Spleen (tissue), 11 donors: ENCODE data around the gene ASIC1. TPM values are rescaled to one million over a fixed set of nuclear protein-coding genes. Genes with fewer than 3 reads are reported as not detected.

Experiments used
- DNase-seq: peaks from one replicate; pipeline ENCODE4 v3.0.0-alpha.2; 2020
- H3K27ac ChIP-seq, 8 donors: fragments of 200-600 bp; sonication (generic) in 7 of 8; 1 replicate in 4 of 8; 2 replicates in 4 of 8; pipeline versions ENCODE4 v1.5.0 to v1.8.0; 2016 to 2021; ENCODE audit warnings: inconsistent platforms in 4 of 8, mild to moderate bottlenecking in 4 of 8, moderate library complexity in 1 of 8
- H3K27me3 ChIP-seq, 7 donors: fragments of 200-600 bp; sonication (generic) in 6 of 7; replicated peaks in 1 of 7; 1 replicate in 4 of 7; 2 replicates in 3 of 7; pipeline versions ENCODE4 v1.5.0 to v1.8.0; 2016 to 2021; ENCODE audit warnings: inconsistent platforms in 3 of 7, mild to moderate bottlenecking in 1 of 7
- H3K36me3 ChIP-seq, 6 donors: fragments of 200-600 bp; sonication (generic) in 5 of 6; 1 replicate in 4 of 6; 2 replicates in 2 of 6; pipeline versions ENCODE4 v1.5.0 to v1.8.0; 2016 to 2021; ENCODE audit warnings: inconsistent platforms in 2 of 6
- H3K4me1 ChIP-seq, 6 donors: fragments of 200-600 bp; sonication (generic) in 5 of 6; 1 replicate in 3 of 6; 2 replicates in 3 of 6; pipeline versions ENCODE4 v1.5.0 to v1.8.0; 2016 to 2021; ENCODE audit warnings: inconsistent platforms in 3 of 6
- H3K4me3 ChIP-seq, 8 donors: fragments of 200-600 bp; sonication (generic) in 7 of 8; 1 replicate in 4 of 8; 2 replicates in 4 of 8; pipeline versions ENCODE4 v1.5.0 to v1.8.0; 2016 to 2021; ENCODE audit warnings: inconsistent platforms in 4 of 8, mild to moderate bottlenecking in 4 of 8, moderate library complexity in 2 of 8
- H3K9me3 ChIP-seq, 8 donors: fragments of 200-600 bp; sonication (generic) in 7 of 8; 1 replicate in 4 of 8; 2 replicates in 4 of 8; pipeline versions ENCODE4 v1.5.0 to v1.8.0; 2016 to 2021; ENCODE audit warnings: inconsistent platforms in 4 of 8
- CTCF ChIP-seq, 11 experiments: fragments of 200-600 bp in 7 of 11; fragments of 450-650 bp in 4 of 11; sonication (generic) in 4 of 11; IDR thresholded peaks in 8 of 11; conservative IDR thresholded peaks in 3 of 11; 1 replicate in 7 of 11; 2 replicates in 4 of 11; pipeline versions ENCODE4 v1.4.0 to v1.8.0; 2016 to 2021; ENCODE audit warnings: antibody characterized with exemption in 11 of 11, inconsistent platforms in 4 of 11, mild to moderate bottlenecking in 1 of 11
- POLR2A ChIP-seq, 3 donors: fragments of 450-650 bp; IDR thresholded peaks; one replicate each; pipeline ENCODE4 v1.5.1; 2017; ENCODE audit warnings: antibody characterized with exemption in 3 of 3, mild to moderate bottlenecking in 1 of 3
- POLR2AphosphoS5 ChIP-seq, 3 donors: sonication (generic); formaldehyde crosslinking; IDR thresholded peaks; one replicate each; pipeline ENCODE4 v1.5.1; 2017; ENCODE audit warnings: antibody characterized with exemption in 3 of 3
- WGBS, 5 donors: extraction: QIAGEN DNeasy Blood & Tissue Kit in 3 of 5; methylation state at CpG; one replicate each; pipeline versions ENCODE4 v1.1.5 to v1.1.7; 2013 to 2018; 5-methylcytosine and 5-hydroxymethylcytosine counted together
- intact Hi-C: fragments of 100-400 bp; cut with DNase I; formaldehyde crosslinking; loops from one replicate; pipeline ENCODE4 v1.15.0; 2023; ENCODE audit warnings: low total_unique reads
- polyA plus RNA-seq, 3 donors: library from polyadenylated mRNA; stranded (reverse); fragments of 200-250 nt; gene quantifications; one replicate each; pipeline ENCODE4 v1.2.1, GENCODE V29; 2013
- total RNA-seq, 7 donors: library from RNA; depleted of rRNA in 3 of 7; stranded (reverse); fragments of >200 nt in 3 of 7; fragmentation: NEBNext Ultra II Directional in 4 of 7; extraction: Animal tissue kit (Norgen Biotek cat#: 25700) in 4 of 7; gene quantifications; one replicate each; pipeline versions ENCODE4 v1.1.0 to v1.2.1, GENCODE V29; 2016 to 2021
- donor health status: healthy with polysubstance abuse.
- donor health status: DM: no; HTN: no; CAD: no; lungs with moderate emphysema.
- donor health status: DM: no; HTN: no; CAD: no.
- donor health status: Bipolar disorder and iron deficiency.
- donor health status: healthy.
- donor health status: DM: no; HTN: no; CAD: no.
- donor health status: DM: yes; HTN: yes; CAD: no.

The ASIC1 gene
- total and polyA plus RNA-seq, 10 donors: 0.16 to 1.3 (median 0.35) TPM

GRCh38 chr12:50103767-50104321, 46.4 kb downstream of the ASIC1 start, which contains the start of gene GPD1:
Gene GPD1 (plus strand): TSS chr12:50104008. CDS start chr12:50104051, 43 bp downstream.
- intact Hi-C loops: no loop called here
- peaks cover 0 to 4% (median 0%) of the 10 kb centered on the region in 6 donors for H3K4me1 ChIP-seq
- peaks cover 0 to 40% (median 26%) of the 10 kb centered on the region in 6 donors for H3K36me3 ChIP-seq
- H3K27me3 ChIP-seq: no peaks in the 10 kb centered on the region
- no peak within 1 kb of the TSS for H3K27ac ChIP-seq
- TF ChIP-seq CTCF (IDR thresholded peaks at IDR 0.05 in 8 of 11, conservative IDR thresholded peaks at IDR 0.05 in 3 of 11): no peak
- TF ChIP-seq POLR2AphosphoS5 (IDR thresholded peaks at IDR 0.05): peak in 2 of 3 donors; percentile 38 to 40
- DNase-seq: no peak
- 55 to 72% (median 58%) methylated on average over 13 of the region's 13 CpGs for WGBS, 5 donors
- no peaks in the 10 kb centered on the region for H3K9me3 ChIP-seq
- no peak within 1 kb of the TSS for H3K4me3 ChIP-seq

DNA sequence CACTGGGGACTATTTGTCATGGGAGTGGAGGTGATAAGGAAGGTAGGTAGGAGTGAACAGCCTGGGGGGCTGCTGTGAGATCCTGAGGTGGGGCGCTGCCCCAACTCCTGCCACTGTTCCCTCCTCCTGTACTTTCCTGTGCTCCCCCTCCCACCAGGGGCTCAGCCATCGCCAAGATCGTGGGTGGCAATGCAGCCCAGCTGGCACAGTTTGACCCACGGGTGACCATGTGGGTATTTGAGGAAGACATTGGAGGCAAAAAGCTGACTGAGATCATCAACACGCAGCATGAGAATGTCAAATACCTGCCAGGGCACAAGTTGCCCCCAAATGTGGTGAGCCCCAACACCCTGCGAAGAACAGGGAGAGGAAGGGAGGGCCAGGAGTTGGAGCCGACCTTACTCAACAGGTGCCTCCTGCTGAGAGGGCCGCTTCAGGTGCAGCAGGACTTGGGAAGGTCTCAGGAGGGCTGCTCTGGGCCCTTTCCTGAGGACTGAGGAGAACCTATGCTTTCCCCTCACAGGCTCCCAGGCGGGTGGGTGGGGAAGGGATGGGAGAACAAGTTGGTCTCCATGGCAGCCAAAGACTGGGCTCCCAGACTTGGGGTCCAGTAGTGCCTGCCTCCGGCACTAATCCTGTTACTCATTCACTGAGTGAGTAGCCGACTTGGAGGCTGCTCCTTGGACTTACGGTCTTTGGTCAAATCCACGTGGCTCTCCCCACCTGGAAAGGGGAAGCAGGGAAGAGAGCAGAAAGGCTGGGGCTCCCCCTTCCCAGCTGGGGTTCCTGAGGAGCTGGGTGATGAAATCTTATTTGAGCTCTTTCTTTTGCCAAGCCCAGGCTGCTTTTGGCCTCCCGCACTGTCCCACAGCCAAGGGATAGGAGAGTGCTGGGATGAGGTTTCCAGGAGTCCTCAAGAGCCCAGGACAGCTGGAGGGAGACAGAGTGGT, 47.3 kb downstream of the ASIC1 start:
- 81 to 87% (median 82%) methylated on average over 14 of the region's 14 CpGs for WGBS, 5 donors
- H3K27me3 ChIP-seq: no peaks in the 10 kb centered on the region
- intact Hi-C loops: no loop called here
- H3K27ac ChIP-seq: no peak overlapping the region
- no peaks in the 10 kb centered on the region for H3K9me3 ChIP-seq
- peaks cover 0 to 32% (median 18%) of the 10 kb centered on the region in 6 donors for H3K36me3 ChIP-seq
- H3K4me3 ChIP-seq: no peak overlapping the region
- H3K4me1 ChIP-seq: peaks cover 2 to 11% (median 6%) of the 10 kb centered on the region in 6 donors
- DNase-seq: no peak
- TF ChIP-seq CTCF (IDR thresholded peaks at IDR 0.05 in 8 of 11, conservative IDR thresholded peaks at IDR 0.05 in 3 of 11): no peak
- no peak for TF ChIP-seq POLR2AphosphoS5 (IDR thresholded peaks at IDR 0.05)
- no peak for TF ChIP-seq POLR2A (IDR thresholded peaks at IDR 0.05)

- DNase-seq: no peak
- intact Hi-C loops: no loop called here
- Histone ChIP-seq H3K27ac (no peak overlapping the region), H3K36me3 (peaks cover 0 to 19% (median 7%) of the 10 kb centered on the region in 6 donors), H3K4me3 (no peak overlapping the region), H3K27me3 (no peaks in the 10 kb centered on the region), H3K4me1 (peaks cover 15 to 24% (median 19%) of the 10 kb centered on the region in 6 donors), H3K9me3 (no peaks in the 10 kb centered on the region)
- 87 to 97% (median 96%) methylated on average over 12 of the region's 12 CpGs for WGBS, 5 donors
- TF ChIP-seq POLR2A (IDR thresholded peaks at IDR 0.05) (no peak), CTCF (IDR thresholded peaks at IDR 0.05 in 8 of 11, conservative IDR thresholded peaks at IDR 0.05 in 3 of 11) (no peak), POLR2AphosphoS5 (IDR thresholded peaks at IDR 0.05) (no peak)
Measured at GRCh38 chr12:50105913-50106450, 48.6 kb downstream of the ASIC1 start.
